SK-N-SH (cell line): ENCODE measurements around the gene TDG. TPM values are rescaled to one million over a fixed set of nuclear protein-coding genes. Genes with fewer than 3 reads are reported as not detected.

Experiments
- CTCF ChIA-PET: fragments of 300-600, 350-600 bp; formaldehyde crosslinking; extraction: SDS; loops from one replicate; lab custom pipeline; 2021; lab: Yijun Ruan, JAX
- POLR2A ChIA-PET: fragments of 350-600 bp; sonication (Branson Sonifier 250); formaldehyde crosslinking; extraction: SDS; loops from one replicate; lab custom pipeline; 2020; ENCODE audit warnings: antibody characterized with exemption, inconsistent platforms; lab: Yijun Ruan, JAX
- DNase-seq: peaks from one replicate; pipeline ENCODE4 v3.0.0; 2012
- H2AFZ ChIP-seq: fragments of 200-600 bp; sonication (generic); 2 replicates; pipeline ENCODE4 v1.8.1; 2016; ENCODE audit warnings: antibody characterized with exemption, mild to moderate bottlenecking, low read depth
- H3F3A ChIP-seq: fragments of 200-600 bp; sonication (generic); replicated peaks from 2 replicates; pipeline ENCODE3; 2016; ENCODE audit warnings: antibody characterized with exemption, mild to moderate bottlenecking; ENCODE audit not compliant: insufficient read depth
- H3K27ac ChIP-seq, 2 experiments: fragments of 200-500 bp in 1 of 2; fragments of 200-600 bp in 1 of 2; sonication (Bioruptor generic) in 1 of 2; sonication (generic), shearing (Covaris generic) in 1 of 2; 2 replicates each; pipeline versions ENCODE4 v1.5.1 to v1.6.1; 2014 to 2016; ENCODE audit warnings: low read depth in 2 of 2, inconsistent platforms in 1 of 2, low read length in 1 of 2, mild to moderate bottlenecking in 1 of 2, mixed read lengths in 1 of 2
- H3K27me3 ChIP-seq: fragments of 200-600 bp; sonication (generic), shearing (Covaris generic); 2 replicates; pipeline ENCODE4 v1.6.1; 2016; ENCODE audit warnings: mixed run types; ENCODE audit not compliant: insufficient read depth
- H3K36me3 ChIP-seq, 2 experiments: fragments of 200-500 bp in 1 of 2; fragments of 200-600 bp in 1 of 2; sonication (Bioruptor generic) in 1 of 2; sonication (generic) in 1 of 2; replicated peaks in 1 of 2; 2 replicates each; pipeline versions ENCODE3 to v1.5.1; 2014 to 2016; ENCODE audit warnings: low read length in 1 of 2, mild to moderate bottlenecking in 1 of 2; ENCODE audit not compliant: insufficient read depth in 2 of 2, control insufficient read depth in 1 of 2
- H3K4me1 ChIP-seq, 2 experiments: fragments of 200-500 bp in 1 of 2; fragments of 200-600 bp in 1 of 2; sonication (Bioruptor generic) in 1 of 2; sonication (generic), shearing (Covaris generic) in 1 of 2; 2 replicates each; pipeline versions ENCODE4 v1.5.1 to v1.6.1; 2014 to 2016; ENCODE audit warnings: low read depth in 1 of 2, low read length in 1 of 2, mixed run types in 1 of 2; ENCODE audit not compliant: insufficient read depth in 2 of 2, control insufficient read depth in 1 of 2
- H3K4me2 ChIP-seq: fragments of 200-600 bp; sonication (generic), shearing (Covaris generic); 2 replicates; pipeline ENCODE4 v1.6.1; 2017; ENCODE audit warnings: mixed run types
- H3K4me3 ChIP-seq, 2 experiments: fragments of 200-500 bp in 1 of 2; fragments of 200-600 bp in 1 of 2; sonication (Bioruptor generic) in 1 of 2; sonication (generic), shearing (Covaris generic) in 1 of 2; 2 replicates each; pipeline versions ENCODE4 v1.5.1 to v1.8.1; 2014 to 2016; ENCODE audit warnings: low read depth in 2 of 2, inconsistent platforms in 1 of 2, low read length in 1 of 2, mild to moderate bottlenecking in 1 of 2, mixed read lengths in 1 of 2, moderate library complexity in 1 of 2
- H3K79me2 ChIP-seq: fragments of 200-600 bp; sonication (generic); 2 replicates; pipeline ENCODE4 v1.8.1; 2017; ENCODE audit warnings: mild to moderate bottlenecking; ENCODE audit not compliant: insufficient read depth
- H3K9ac ChIP-seq: fragments of 200-600 bp; sonication (generic); 2 replicates; pipeline ENCODE4 v1.6.1; 2017; ENCODE audit warnings: mixed run types
- H3K9me2 ChIP-seq: fragments of 200-600 bp; sonication (generic); 2 replicates; pipeline ENCODE4 v1.6.1; 2017; ENCODE audit warnings: mixed run types
- H3K9me3 ChIP-seq: fragments of 200-600 bp; sonication (generic); 2 replicates; pipeline ENCODE4 v1.6.1; 2017; ENCODE audit warnings: mixed run types, mild to moderate bottlenecking, moderate library complexity
- H4K20me1 ChIP-seq: fragments of 200-600 bp; sonication (generic); 2 replicates; pipeline ENCODE4 v1.6.1; 2017; ENCODE audit warnings: mild to moderate bottlenecking, mixed run types; ENCODE audit not compliant: insufficient read depth
- EP300 ChIP-seq, 2 experiments: IDR thresholded peaks; 2 replicates each; pipeline versions ENCODE4 v1.4.0 to v1.6.1; 2012; ENCODE audit warnings: borderline replicate concordance in 1 of 2, low read depth in 1 of 2, low read length in 1 of 2
- FOSL2 ChIP-seq: IDR thresholded peaks from 2 replicates; pipeline ENCODE4 v1.4.0; 2012; ENCODE audit warnings: low read depth, mild to moderate bottlenecking, moderate library complexity, borderline replicate concordance
- FOXM1 ChIP-seq: IDR thresholded peaks from 2 replicates; pipeline ENCODE4 v1.4.0; 2012; ENCODE audit warnings: low read depth, mild to moderate bottlenecking
- JUND ChIP-seq: IDR thresholded peaks from 2 replicates; pipeline ENCODE4 v1.4.0; 2012
- NRF1 ChIP-seq: IDR thresholded peaks from 2 replicates; pipeline ENCODE4 v1.6.1; 2012; ENCODE audit warnings: low read depth, mild to moderate bottlenecking, low read length
- RAD21 ChIP-seq: IDR thresholded peaks from 2 replicates; pipeline ENCODE4 v1.6.1; 2012; ENCODE audit warnings: mild to moderate bottlenecking, low read length
- RFX5 ChIP-seq: IDR thresholded peaks from 2 replicates; pipeline ENCODE4 v1.6.1; 2012; ENCODE audit warnings: mild to moderate bottlenecking, improper control_type of control experiment, low read length
- SIN3A ChIP-seq: IDR thresholded peaks from 2 replicates; pipeline ENCODE4 v1.6.1; 2012; ENCODE audit warnings: low read depth, mild to moderate bottlenecking, low read length, moderate library complexity, borderline replicate concordance
- TAF1 ChIP-seq: IDR thresholded peaks from 2 replicates; pipeline ENCODE4 v1.6.1; 2012; ENCODE audit warnings: low read depth, mild to moderate bottlenecking, low read length, moderate library complexity, borderline replicate concordance
- TCF12 ChIP-seq: IDR thresholded peaks from 2 replicates; pipeline ENCODE4 v1.4.0; 2012
- TEAD4 ChIP-seq: IDR thresholded peaks from 2 replicates; pipeline ENCODE4 v1.4.0; 2012; ENCODE audit warnings: mild to moderate bottlenecking, borderline replicate concordance; ENCODE audit not compliant: insufficient read depth
- WGBS: methylation state at CpG from one replicate; pipeline ENCODE4 v1.1.6; 2017; ENCODE audit warnings: low lambda C conversion rate; 5-methylcytosine and 5-hydroxymethylcytosine counted together
- polyA plus RNA-seq, 3 experiments: library from polyadenylated mRNA; depleted of rRNA; stranded (reverse); fragments of >200 nt; gene quantifications; 2 replicates each; pipeline ENCODE4 v1.2.3, GENCODE V29; 2012
- TF ChIP-seq, protein P1 (sequence below): fragments of 150-350 bp; IDR thresholded peaks from 2 replicates; pipeline ENCODE4 v1.6.1; 2017; ENCODE audit warnings: antibody characterized with exemption, low read length, low read depth, borderline replicate concordance
- TF ChIP-seq, protein P2 (sequence below): fragments of 200-600 bp; sonication (generic); IDR thresholded peaks from 2 replicates; pipeline ENCODE4 v1.6.1; 2017; ENCODE audit warnings: antibody characterized with exemption, mild to moderate bottlenecking, moderate library complexity
- TF ChIP-seq, protein P3 (sequence below): IDR thresholded peaks from 2 replicates; pipeline ENCODE4 v1.4.0; 2012; ENCODE audit warnings: low read depth

Gene TDG
- polyA plus RNA-seq, 1 of the 3 experiments (the other 2 are of a cell fraction), result 11.3 TPM

DNA sequence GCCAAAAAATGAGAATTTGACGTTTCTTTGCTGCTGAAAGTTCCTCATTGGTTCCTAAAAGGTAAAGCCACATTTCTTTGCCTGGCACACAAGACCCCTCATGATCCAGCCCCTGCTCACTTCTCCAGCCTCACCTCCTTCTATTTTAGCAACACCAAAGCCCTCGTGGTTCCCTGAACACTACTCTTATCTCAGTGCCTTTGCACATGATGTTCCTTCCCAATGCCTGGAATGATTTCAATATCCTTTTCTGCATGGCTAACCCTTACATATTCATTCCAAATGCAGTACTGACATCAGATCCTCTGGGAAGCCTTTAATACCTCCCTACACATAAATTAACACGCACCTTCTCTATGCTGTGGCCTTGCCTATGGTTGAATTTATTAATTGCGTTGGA lies 44.4 kb downstream of the TDG start (continued):
- TF ChIP-seq, protein P1, sequence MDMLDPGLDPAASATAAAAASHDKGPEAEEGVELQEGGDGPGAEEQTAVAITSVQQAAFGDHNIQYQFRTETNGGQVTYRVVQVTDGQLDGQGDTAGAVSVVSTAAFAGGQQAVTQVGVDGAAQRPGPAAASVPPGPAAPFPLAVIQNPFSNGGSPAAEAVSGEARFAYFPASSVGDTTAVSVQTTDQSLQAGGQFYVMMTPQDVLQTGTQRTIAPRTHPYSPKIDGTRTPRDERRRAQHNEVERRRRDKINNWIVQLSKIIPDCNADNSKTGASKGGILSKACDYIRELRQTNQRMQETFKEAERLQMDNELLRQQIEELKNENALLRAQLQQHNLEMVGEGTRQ, result no peak
- TF ChIP-seq JUND (no peak), RAD21 (no peak), TEAD4 (no peak), FOXM1 (no peak), NRF1 (no peak), EP300 (IDR thresholded peaks at IDR 0.05; ENCODE audit: borderline replicate concordance in 1 of 2, low read depth in 1 of 2, low read length in 1 of 2) (no peak)
- TF ChIP-seq, protein P2, sequence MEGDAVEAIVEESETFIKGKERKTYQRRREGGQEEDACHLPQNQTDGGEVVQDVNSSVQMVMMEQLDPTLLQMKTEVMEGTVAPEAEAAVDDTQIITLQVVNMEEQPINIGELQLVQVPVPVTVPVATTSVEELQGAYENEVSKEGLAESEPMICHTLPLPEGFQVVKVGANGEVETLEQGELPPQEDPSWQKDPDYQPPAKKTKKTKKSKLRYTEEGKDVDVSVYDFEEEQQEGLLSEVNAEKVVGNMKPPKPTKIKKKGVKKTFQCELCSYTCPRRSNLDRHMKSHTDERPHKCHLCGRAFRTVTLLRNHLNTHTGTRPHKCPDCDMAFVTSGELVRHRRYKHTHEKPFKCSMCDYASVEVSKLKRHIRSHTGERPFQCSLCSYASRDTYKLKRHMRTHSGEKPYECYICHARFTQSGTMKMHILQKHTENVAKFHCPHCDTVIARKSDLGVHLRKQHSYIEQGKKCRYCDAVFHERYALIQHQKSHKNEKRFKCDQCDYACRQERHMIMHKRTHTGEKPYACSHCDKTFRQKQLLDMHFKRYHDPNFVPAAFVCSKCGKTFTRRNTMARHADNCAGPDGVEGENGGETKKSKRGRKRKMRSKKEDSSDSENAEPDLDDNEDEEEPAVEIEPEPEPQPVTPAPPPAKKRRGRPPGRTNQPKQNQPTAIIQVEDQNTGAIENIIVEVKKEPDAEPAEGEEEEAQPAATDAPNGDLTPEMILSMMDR, result no peak

DNA sequence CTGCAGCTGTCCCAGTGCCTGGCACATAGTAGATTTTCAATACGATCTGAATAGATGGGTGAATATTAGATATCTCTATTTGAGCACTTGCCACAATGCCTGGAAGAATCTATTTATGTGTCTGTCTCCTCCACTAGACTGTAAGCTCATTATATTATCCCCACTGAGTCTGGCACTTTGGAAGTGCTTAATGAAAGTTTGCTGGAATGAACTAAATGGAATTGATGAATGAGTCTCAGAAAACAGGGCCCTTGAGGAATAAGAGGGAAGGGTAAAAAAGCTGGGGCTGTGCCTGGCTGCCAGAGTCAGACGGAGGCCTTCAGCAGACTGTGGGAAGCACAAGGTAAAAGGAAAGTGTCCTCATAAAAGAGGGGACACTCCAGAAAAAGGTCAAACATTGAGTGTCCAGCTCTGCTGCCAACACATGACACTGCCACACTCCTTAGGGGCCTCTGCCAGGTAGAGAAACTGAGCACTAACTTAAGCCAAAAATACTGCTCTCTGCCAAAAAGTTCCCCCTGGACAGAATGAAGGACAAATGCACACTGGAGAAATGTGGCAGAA lies 45.0 kb downstream of the TDG start:
- Histone ChIP-seq H3K79me2 (no peaks in the 10 kb centered on the region), H3K9me3 (no peaks in the 10 kb centered on the region), H3K9me2 (no peaks in the 10 kb centered on the region), H3K4me1 (peaks cover 3 to 5% of the 10 kb centered on the region in 2 experiments; a peak in 2 of 4 replicates), H3K36me3 (peaks cover 0 to 8% of the 10 kb centered on the region in 2 experiments), H2AFZ (peak overlapping the region; percentile 53; the same call in 1 of the 2 replicates), H3F3A (peaks cover 16% of the 10 kb centered on the region), H3K27me3 (no peaks in the 10 kb centered on the region), H4K20me1 (no peaks in the 10 kb centered on the region), H3K4me2 (peak overlapping the region; percentile 49), H3K4me3 (no peak overlapping the region; a peak in 1 of 4 replicates), H3K27ac (peak overlapping the region; percentile 61 to 83), H3K9ac (no peak overlapping the region; the same call in 1 of the 2 replicates)
- 92% methylated on average over 2 of the region's 2 CpGs for WGBS
- DNase-seq, result no peak
- TF ChIP-seq SIN3A (no peak), TAF1 (no peak), FOSL2 (no peak), TCF12 (no peak), TEAD4 (no peak), RFX5 (no peak)
- TF ChIP-seq, protein P3, sequence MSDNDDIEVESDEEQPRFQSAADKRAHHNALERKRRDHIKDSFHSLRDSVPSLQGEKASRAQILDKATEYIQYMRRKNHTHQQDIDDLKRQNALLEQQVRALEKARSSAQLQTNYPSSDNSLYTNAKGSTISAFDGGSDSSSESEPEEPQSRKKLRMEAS, result no peak
- CTCF ChIA-PET, result no interaction called here
- POLR2A ChIA-PET, result no interaction called here
